B cell (primary cell): Measurements from ENCODE around the gene RASSF4. TPM values are rescaled to one million over a fixed set of nuclear protein-coding genes. Genes with fewer than 3 reads are reported as not detected.

Experiments
- ATAC-seq: fragments of 200-7000 bp; cut with Tn5 transposase; one replicate; pipeline ENCODE4 v1.10.0; 2021; ENCODE audit warnings: low read depth, mild to moderate bottlenecking, moderate number of reproducible peaks, moderate library complexity
- CTCF ChIA-PET: fragments of 350-600 bp; sonication (Branson Sonifier 250); formaldehyde crosslinking; loops from one replicate; lab custom pipeline; 2021; ENCODE audit warnings: antibody characterized with exemption, inconsistent platforms; lab: Charles Lee
- POLR2A ChIA-PET: fragments of 350-600 bp; sonication (Branson Sonifier 250); formaldehyde crosslinking; loops from one replicate; lab custom pipeline; 2021; ENCODE audit warnings: antibody characterized with exemption; lab: Charles Lee
- DNase-seq: peaks from one replicate; pipeline ENCODE4 v3.0.0; 2013
- H2AFZ ChIP-seq: 2 replicates; pipeline ENCODE4 v1.6.1; 2012; ENCODE audit warnings: mild to moderate bottlenecking, low read depth, low read length; ENCODE audit not compliant: insufficient read depth, poor library complexity, severe bottlenecking
- H3K27ac ChIP-seq, 2 donors: 1 replicate in 1 of 2; 2 replicates in 1 of 2; pipeline ENCODE4 v1.5.1; 2012 to 2013; ENCODE audit warnings: low read length in 2 of 2, mild to moderate bottlenecking in 2 of 2, moderate library complexity in 1 of 2
- H3K27me3 ChIP-seq, 4 experiments: fragments of 200-600 bp in 1 of 4; sonication (generic) in 1 of 4; replicated peaks in 1 of 4; 1 replicate in 2 of 4; 2 replicates in 2 of 4; pipeline versions ENCODE4 v1.6.1 to v1.7.0; 2013 to 2016; ENCODE audit warnings: low read length in 3 of 4, mild to moderate bottlenecking in 2 of 4, mixed read lengths in 1 of 4, moderate library complexity in 1 of 4; ENCODE audit not compliant: insufficient read depth in 4 of 4, control insufficient read depth in 3 of 4; ENCODE audit errors: control extremely low read depth in 1 of 4
- H3K36me3 ChIP-seq, 2 experiments: replicated peaks in 1 of 2; 1 replicate in 1 of 2; 2 replicates in 1 of 2; pipeline versions ENCODE4 v1.6.1 to v1.7.1; 2013; ENCODE audit warnings: low read length in 1 of 2; ENCODE audit not compliant: insufficient read depth in 2 of 2, control insufficient read depth in 1 of 2; ENCODE audit errors: control extremely low read depth in 1 of 2, extremely low read depth in 1 of 2
- H3K4me1 ChIP-seq, 2 donors: fragments of 200-600 bp in 1 of 2; sonication (generic) in 1 of 2; 1 replicate in 1 of 2; 2 replicates in 1 of 2; pipeline versions ENCODE4 v1.5.1 to v1.6.1; 2013 to 2017; ENCODE audit warnings: low read length in 2 of 2; ENCODE audit not compliant: control insufficient read depth in 2 of 2, insufficient read depth in 2 of 2
- H3K4me2 ChIP-seq: replicated peaks from 2 replicates; pipeline ENCODE3; 2012; ENCODE audit warnings: mild to moderate bottlenecking, low read depth, low read length; ENCODE audit not compliant: poor library complexity, severe bottlenecking
- H3K4me3 ChIP-seq, 5 experiments: fragments of 200-600 bp in 1 of 5; sonication (generic) in 1 of 5; 1 replicate in 3 of 5; 2 replicates in 2 of 5; pipeline versions ENCODE4 v1.5.1 to v1.7.0; 2011 to 2016; ENCODE audit warnings: low read length in 4 of 5, mild to moderate bottlenecking in 4 of 5, low read depth in 2 of 5, control low read depth in 1 of 5, moderate library complexity in 1 of 5; ENCODE audit not compliant: insufficient read depth in 1 of 5; ENCODE audit errors: control extremely low read depth in 1 of 5, extremely low read depth in 1 of 5
- H3K79me2 ChIP-seq: fragments of 200-600 bp; sonication (generic); one replicate; pipeline ENCODE4 v1.6.0; 2016; ENCODE audit warnings: low read length; ENCODE audit not compliant: control insufficient read depth, insufficient read depth
- H3K9ac ChIP-seq: fragments of 200-600 bp; sonication (generic); 2 replicates; pipeline ENCODE4 v1.6.1; 2017; ENCODE audit warnings: mild to moderate bottlenecking, low read length, moderate library complexity
- H3K9me3 ChIP-seq, 3 donors: one replicate each; pipeline versions ENCODE4 v1.6.1 to v1.7.1; 2013; ENCODE audit warnings: low read length in 2 of 3; ENCODE audit not compliant: control insufficient read depth in 2 of 3, insufficient read depth in 1 of 3; ENCODE audit errors: control extremely low read depth in 1 of 3
- H4K20me1 ChIP-seq: 2 replicates; pipeline ENCODE4 v1.6.0; 2012; ENCODE audit warnings: mild to moderate bottlenecking, low read length; ENCODE audit not compliant: insufficient read depth, control insufficient read depth, poor library complexity, severe bottlenecking
- H3K27ac Mint-ChIP-seq: one replicate; pipeline ENCODE4 v1.8.0; 2021; ENCODE audit warnings: mixed read lengths
- H3K27me3 Mint-ChIP-seq: one replicate; pipeline ENCODE4 v1.8.0; 2021; ENCODE audit warnings: mixed read lengths
- H3K4me1 Mint-ChIP-seq: one replicate; pipeline ENCODE4 v1.8.0; 2021; ENCODE audit warnings: mixed read lengths
- H3K4me3 Mint-ChIP-seq: one replicate; pipeline ENCODE4 v1.8.0; 2021; ENCODE audit warnings: mixed read lengths
- H3K9me3 Mint-ChIP-seq: one replicate; pipeline ENCODE4 v1.8.0; 2022; ENCODE audit warnings: mixed read lengths; ENCODE audit not compliant: insufficient read depth
- CTCF ChIP-seq: fragments of 200-600 bp; IDR thresholded peaks from one replicate; pipeline ENCODE4 v1.8.0; 2022; ENCODE audit warnings: antibody characterized with exemption, mild to moderate bottlenecking
- EZH2 ChIP-seq: IDR thresholded peaks from 2 replicates; pipeline ENCODE4 v1.6.1; 2012; ENCODE audit warnings: borderline replicate concordance, low read depth, mild to moderate bottlenecking, moderate library complexity, low read length; ENCODE audit not compliant: insufficient read depth, poor library complexity, severe bottlenecking
- WGBS: methylation state at CpG from one replicate; pipeline ENCODE4 v1.1.5; 2013; ENCODE audit warnings: missing lambda C conversion rate; ENCODE audit not compliant: insufficient coverage; 5-methylcytosine and 5-hydroxymethylcytosine counted together
- intact Hi-C: fragments of 100-400 bp; cut with micrococcal nuclease; formaldehyde crosslinking; loops from one replicate; pipeline ENCODE4 v1.10.0; 2022
- polyA plus RNA-seq: library from polyadenylated mRNA; depleted of rRNA; stranded (reverse); fragments of >200 nt; gene quantifications from 2 replicates; pipeline ENCODE4 v1.2.3, GENCODE V29; 2012
- total RNA-seq, 2 donors: library from RNA; stranded (reverse); fragments of 120-200 nt in 1 of 2; gene quantifications; 1 replicate in 1 of 2; 2 replicates in 1 of 2; pipeline versions ENCODE4 v1.2.3 to v1.2.4, GENCODE V29; 2013 to 2022

The RASSF4 gene
- total and polyA plus RNA-seq, 2 donors (not counting 1 experiment from before 2014, with no cell fraction given): 1.9 to 2.6 TPM

DNA sequence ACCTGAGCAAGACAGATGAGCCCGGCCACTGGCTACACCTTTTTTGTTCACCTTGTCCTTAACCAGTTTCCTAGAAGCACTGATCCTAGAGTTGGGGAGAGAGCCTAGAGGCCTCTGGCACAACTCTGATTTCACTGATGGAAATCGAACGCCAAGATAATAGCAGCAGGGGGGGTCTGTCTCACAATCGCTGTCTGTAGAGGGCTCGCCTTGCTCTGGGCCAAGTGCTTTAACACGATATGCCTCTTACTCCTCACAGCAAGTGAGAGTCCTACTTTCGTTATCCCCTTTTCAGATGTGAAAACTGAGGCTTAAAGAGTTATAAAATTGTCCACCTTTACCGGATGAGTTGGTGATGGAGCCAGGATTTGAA is 472 bp downstream of the RASSF4 start:
- DNase-seq (no peak), ATAC-seq (no peak)
- H3K4me1 ChIP-seq: peaks cover 34 to 52% of the 10 kb centered on the region in 2 donors
- TF ChIP-seq EZH2 (no peak), CTCF (no peak)
- CTCF ChIA-PET: no interaction called here
- WGBS: 76% methylated on average over 5 of the region's 8 CpGs
- no peak overlapping the region for H3K27ac ChIP-seq
- H2AFZ ChIP-seq: peak overlapping the region; percentile 89
- intact Hi-C loops: no loop called here
- peaks cover 23% of the 10 kb centered on the region for H3K79me2 ChIP-seq
- H3K4me3 ChIP-seq: peak overlapping the region; percentile 34 to 95 (median 85)
- peak overlapping the region; percentile 94 for H3K4me2 ChIP-seq
- H3K27ac Mint-ChIP-seq: no peak overlapping the region
- H3K9ac ChIP-seq: peak overlapping the region; percentile 84
- no peaks in the 10 kb centered on the region for H3K27me3 Mint-ChIP-seq
- no peaks in the 10 kb centered on the region for H3K9me3 ChIP-seq
- no peaks in the 10 kb centered on the region for H4K20me1 ChIP-seq
- peaks cover 0 to 2% (median 0%) of the 10 kb centered on the region in 4 experiments for H3K27me3 ChIP-seq
- H3K4me1 Mint-ChIP-seq: peaks cover 51% of the 10 kb centered on the region
- no peaks in the 10 kb centered on the region for H3K36me3 ChIP-seq
- no peaks in the 10 kb centered on the region for H3K9me3 Mint-ChIP-seq
- POLR2A ChIA-PET: no interaction called here
- H3K4me3 Mint-ChIP-seq: peak overlapping the region; percentile 91

GRCh38 chr10:44960482-44961229 is 1.1 kb downstream of the RASSF4 start:
- peaks cover 36 to 57% of the 10 kb centered on the region in 2 donors for H3K4me1 ChIP-seq
- no peak for TF ChIP-seq CTCF
- TF ChIP-seq EZH2: no peak
- H4K20me1 ChIP-seq: no peaks in the 10 kb centered on the region
- no peak overlapping the region for H2AFZ ChIP-seq
- H3K9me3 ChIP-seq: no peaks in the 10 kb centered on the region
- DNase-seq: no peak
- ChIA-PET POLR2A (no interaction called here), CTCF (no interaction called here)
- H3K4me3 ChIP-seq: no peak overlapping the region
- H3K4me2 ChIP-seq: peak overlapping the region; percentile 94
- no peaks in the 10 kb centered on the region for H3K9me3 Mint-ChIP-seq
- 94% methylated on average over 7 of the region's 7 CpGs for WGBS
- H3K27me3 ChIP-seq: peaks cover 0 to 2% (median 0%) of the 10 kb centered on the region in 4 experiments
- H3K9ac ChIP-seq: no peak overlapping the region
- intact Hi-C loops: no loop called here
- no peaks in the 10 kb centered on the region for H3K36me3 ChIP-seq
- H3K79me2 ChIP-seq: peaks cover 23% of the 10 kb centered on the region
- ATAC-seq: no peak
- H3K27ac ChIP-seq: no peak overlapping the region
- H3K4me1 Mint-ChIP-seq: peaks cover 57% of the 10 kb centered on the region
- H3K27me3 Mint-ChIP-seq: no peaks in the 10 kb centered on the region
- peak overlapping the region; percentile 91 for H3K4me3 Mint-ChIP-seq
- peak overlapping the region; percentile 26 for H3K27ac Mint-ChIP-seq
